ENCODE measurements around the gene LRRC63.

The LRRC63 gene

DNA sequence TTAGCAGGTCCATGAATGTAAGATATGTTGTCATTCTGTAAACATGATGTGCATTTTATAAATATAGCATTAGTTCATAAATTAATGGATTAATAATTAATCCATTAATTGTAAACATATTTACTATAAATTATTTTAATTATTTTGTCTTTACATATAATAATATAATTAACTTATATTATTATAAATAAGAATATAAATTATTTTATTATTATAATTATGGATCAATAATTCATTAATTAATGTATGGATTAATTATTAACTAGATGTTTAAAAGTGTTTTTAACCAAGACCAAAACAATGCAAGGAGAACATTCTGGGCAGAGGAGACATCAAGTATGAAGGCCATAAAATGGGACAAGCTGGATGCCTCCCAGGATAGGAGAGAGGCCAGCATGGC lies 103.3 kb downstream of the LRRC63 start:
- DNase-seq = no peak

DNA sequence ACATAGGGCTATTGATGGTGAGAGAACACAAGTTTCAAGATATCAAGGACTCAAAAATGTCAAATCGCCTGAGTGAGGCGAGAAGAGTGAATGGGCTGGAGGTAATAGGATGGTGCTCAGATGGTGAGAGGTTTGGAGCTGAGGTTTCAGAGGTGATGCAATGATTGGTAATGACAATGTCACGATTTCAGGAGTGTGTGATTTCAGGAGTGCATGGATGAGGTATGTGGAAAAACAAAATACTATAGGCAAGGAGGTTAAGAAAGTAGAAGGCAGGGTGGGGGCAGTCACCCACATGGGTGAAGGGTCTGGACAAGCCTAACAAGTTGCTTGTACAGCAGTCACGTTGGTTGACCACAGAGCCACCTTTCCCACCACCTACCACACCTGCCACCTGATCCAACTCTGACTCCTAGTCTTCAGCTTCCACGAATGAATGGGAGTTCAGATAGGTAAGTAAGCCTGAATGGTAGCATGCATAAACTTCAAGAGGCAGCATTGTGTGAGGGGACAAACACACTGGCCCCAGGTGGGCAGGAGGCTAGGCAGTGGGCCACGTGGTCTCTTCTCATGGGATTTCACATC lies 103.9 kb downstream of the LRRC63 start:
- no peak for DNase-seq

DNA sequence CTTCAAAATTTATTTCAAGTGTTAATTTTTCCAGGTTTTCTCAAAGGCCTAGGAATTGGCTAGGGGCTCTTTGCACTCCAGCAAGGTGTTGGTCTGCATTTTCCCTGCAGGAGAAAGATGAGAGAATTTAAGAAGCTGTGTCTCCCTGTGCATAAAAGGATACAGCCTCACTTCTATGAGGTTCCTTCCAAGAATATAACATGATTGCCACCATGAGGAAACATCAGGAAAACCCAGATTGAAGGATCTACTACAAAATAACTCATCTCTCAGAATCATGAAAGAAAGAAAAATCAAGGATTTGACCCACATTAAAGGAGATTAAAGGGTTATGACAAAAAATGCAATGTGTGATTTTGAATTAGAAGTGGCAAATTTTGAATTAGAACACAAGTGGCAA lies 105.4 kb downstream of the LRRC63 start:
- no peak for DNase-seq

DNA sequence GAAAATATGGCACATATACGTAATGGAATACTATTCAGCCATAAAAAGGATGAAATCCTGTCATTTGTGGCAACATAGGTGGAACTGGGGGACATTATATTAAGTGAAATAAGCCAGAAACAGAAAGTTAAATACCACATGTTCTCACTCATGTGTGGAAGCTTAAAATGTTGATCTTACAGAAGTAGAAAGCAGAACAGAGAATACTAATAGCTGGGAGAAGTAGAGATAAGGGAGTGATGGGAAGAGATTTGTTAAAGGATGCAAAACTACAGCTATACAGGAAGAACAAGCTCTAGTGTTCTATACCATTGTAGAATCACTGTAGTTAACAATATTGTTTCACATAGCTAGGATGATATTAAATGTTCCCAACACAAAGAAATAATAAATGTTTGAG lies 107.3 kb downstream of the LRRC63 start:
- DNase-seq = no peak

DNA sequence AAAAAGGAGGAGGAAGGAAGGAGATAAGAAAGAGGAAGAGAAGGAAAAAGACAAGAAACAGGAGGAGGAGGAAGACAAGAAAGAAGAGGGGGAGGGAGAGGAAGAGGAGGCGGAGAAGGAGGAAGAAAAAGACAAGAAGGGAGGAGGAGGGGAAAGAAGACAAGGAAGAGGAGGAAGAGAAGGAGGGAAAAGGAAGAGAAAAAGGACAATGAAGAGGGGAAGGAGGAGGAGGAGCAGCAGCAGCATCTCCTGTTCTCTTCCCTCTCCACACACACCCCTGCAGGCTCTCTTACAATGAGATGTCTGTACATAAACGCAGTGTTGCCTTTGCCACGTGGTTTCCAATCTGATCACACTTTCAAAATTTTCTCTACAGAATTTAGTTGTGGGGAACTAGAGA lies 108.7 kb downstream of the LRRC63 start:
- DNase-seq = peak; percentile 28

DNA sequence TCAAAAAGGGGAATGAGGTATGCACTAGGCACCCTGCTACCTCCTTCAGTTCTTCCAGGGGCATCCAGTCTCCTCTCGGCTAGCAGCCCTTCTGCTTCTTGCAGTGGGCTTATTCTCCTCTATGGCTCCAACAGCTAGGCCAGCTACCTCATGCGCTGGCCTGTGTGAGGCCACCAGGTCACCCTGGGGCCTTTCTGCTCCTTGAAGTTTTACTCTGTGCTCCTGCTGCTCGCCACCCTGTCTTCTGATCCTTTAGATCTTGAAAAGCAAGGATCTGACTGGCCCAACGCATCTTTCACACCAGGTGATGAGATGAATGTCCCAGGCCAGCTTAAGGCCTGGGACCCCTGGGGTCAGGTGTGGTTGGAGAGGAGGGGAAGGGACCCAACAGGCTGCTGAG lies 109.1 kb downstream of the LRRC63 start:
- DNase-seq = no peak

DNA sequence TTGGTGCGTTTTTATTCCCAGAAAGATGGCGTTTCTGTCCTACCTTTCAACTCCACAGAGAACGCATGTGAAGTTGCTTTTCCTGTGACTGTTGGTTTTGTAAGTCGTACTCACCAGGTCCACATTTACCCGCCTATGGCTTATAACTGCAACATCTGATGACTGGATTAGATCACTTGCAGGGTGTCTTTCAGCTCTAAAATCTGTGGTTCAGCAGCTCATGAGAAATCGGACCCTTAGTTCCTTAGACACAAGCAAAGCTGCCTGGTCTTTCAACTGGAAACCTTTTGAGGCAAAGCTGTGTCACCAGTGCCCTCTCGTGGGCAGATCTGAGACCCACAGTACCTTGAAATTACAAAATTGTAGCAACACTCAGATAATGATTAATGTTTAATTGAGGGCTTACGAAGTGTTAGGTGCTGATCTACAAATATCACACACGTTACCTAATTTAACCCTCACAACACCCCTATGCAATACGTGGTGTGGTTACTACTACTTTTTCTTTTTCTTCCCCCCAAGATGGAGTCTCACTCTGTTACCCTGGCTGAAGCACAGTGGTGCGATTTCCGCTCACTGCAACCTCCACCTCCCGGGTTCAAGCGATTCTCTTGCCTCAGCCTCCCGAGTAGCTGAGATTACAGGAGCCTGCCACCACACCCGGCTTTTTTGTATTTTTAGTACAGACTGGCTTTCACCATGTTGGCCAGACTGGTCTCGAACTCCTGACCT lies 109.9 kb downstream of the LRRC63 start:
- DNase-seq = peak; percentile 81

DNA sequence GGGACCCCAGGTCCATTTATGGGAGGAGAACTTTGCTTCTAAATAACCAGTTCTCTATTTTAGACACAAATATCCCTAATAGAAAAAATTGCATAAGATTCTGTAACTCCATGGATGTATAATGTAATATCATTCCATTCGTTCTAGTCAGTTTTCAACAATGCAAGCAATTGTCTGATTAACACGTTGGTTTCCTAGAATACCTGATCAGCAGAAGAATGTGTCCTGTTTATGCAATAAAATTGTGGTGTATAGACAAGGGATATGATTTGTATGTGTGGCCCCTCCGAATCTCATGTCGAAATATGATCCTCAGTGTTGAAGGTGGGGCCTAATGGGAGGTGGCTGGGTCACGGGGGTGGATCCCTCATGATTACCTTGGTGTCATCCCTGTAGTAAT lies 113.2 kb downstream of the LRRC63 start:
- DNase-seq = no peak
